Stimulated activated naive CD8-positive, alpha-beta T cell treated with anti-CD3 and anti-CD28 coated beads, Interleukin-15, Interleukin-2, amounts not matched to agents 100 U/mL and 50 U/mL, for 24 hours (primary cell): Measurements from ENCODE around the gene KRT26.
A peak's percentile ranks its signal among the peaks of the same experiment; 100 is the strongest.
"Not testable (repeated sequence)": the region's sequence is repeated elsewhere in the genome, so short reads cannot be mapped to it uniquely, and the experiment has no call there.

Source experiments
- ATAC-seq: fragments of 150-1000 bp; cut with Tn5 transposase; one replicate; pipeline ENCODE4 v1.10.0; 2021
- DNase-seq: peaks from one replicate; pipeline ENCODE4 v3.0.0; 2021

KRT26 gene, protein sequence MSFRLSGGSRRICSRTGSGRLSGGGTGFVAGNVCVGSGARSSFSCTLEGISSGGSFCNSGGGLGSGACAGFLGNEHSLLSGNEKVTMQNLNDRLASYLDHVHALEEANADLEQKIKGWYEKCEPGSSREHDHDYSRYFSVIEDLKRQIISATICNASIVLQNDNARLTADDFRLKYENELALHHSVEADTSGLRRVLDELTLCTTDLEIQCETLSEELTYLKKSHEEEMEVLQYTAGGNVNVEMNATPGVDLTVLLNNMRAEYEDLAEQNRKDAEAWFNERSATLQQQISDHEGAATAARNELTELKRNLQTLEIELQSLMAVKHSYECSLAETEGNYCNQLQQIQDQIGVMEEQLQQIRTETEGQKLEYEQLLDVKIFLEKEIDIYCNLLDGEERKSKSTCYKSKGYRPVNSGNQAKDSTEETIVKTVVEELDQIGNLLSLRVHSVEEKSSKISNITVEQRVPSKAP

DNA sequence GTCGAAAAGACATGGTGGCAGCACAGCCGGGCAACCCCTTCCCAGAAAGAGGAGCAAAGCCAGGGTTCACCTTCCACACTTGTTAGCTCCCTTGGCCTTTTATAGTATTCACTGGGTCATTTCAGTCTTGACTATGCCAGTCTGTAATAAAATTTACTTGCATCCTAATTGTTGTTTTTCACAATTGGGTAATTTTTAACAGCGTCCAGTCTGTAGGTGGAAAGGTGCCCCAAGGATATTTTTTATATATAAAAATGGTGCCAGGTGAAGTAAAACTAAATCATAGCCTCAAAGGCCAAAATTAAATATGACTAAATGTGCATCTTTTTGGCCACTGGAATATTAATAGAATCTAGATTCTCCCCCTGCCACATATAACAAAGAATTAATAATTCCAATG, at the start of gene KRT26:
TSS of gene KRT26 (minus strand) at position 101 of the 400 bp plus-strand sequence. CDS start at position 13, 88 bp downstream.
- ATAC-seq (no peak), DNase-seq (no peak)

- DNase-seq (no peak), ATAC-seq (no peak)
These were observed 49.5 kb upstream of the KRT26 start for GRCh38 chr17:40821536-40821935.

DNA sequence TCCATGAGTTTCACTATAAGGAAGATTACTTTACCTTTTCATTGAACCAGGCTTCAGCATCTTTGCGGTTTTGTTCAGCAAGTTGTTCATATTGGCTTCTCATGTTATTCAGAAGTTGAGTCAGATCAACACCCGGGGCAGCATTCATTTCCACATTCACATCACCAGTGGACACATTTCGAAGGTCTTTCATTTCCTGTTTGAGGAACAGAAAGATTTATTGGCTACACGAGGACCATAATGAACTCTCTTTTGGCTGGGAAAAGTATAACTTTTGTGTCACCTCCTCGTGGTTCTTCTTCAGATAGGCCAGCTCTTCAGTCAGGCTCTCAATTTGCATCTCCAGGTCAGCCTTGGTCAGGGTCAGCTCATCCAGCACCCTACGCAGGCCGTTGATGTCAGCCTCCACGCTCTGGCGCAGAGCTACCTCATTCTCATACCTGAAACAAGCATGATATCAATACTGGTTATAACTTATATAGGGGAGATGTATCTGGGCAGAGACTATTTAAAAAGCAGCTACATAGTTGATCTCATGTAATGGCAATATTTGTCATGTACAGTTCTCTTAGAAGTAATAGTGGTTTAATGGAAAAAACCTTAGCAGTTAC, 48.3 kb upstream of the KRT26 start:
- ATAC-seq (no peak), DNase-seq (no peak)

GRCh38 chr17:40819528-40820125, 47.6 kb upstream of the KRT26 start:
- no peak for DNase-seq
- ATAC-seq = no peak

DNA sequence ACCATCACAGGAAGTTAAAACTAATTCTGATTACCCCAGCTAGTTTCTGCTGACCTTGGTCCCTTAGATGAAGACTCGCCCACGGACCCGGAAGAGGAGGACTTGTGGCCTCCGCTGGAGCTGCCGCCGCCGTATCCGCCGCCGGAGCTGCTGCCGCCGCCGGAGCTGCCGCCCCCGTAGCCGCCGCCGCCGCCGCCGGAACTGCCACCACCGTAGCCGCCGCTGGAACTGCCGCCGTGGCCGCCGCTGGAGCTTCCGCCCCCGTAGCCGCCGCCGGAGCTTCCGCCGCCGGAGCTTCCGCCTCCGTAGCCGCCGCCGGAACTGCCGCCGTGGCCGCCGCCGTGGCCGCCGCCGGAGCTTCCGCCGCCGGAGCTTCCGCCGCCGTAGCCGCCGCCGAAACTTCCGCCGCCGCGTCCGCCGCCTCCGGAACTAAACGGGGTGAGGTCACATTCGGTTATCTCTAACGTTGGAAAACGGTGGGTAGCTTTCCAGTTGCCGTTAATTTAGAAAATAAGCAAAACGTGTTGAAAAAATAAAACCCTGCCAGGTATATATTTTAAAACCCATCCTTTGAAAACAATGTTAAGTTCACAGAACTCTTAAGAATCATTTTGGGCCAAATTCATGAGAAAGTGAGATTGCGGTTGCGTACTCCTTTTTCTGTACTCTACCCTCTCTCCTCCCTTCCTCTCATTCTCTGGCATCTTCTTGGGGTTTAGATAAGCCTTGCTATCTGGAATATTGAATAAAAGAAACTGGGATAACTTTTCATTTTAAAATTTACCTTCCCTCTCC, 46.9 kb upstream of the KRT26 start:
- DNase-seq = peak; percentile 83
- peak; percentile 89 for ATAC-seq

- ATAC-seq = no peak
- no peak for DNase-seq
These were observed 46.3 kb upstream of the KRT26 start for GRCh38 chr17:40818343-40818732.

DNA sequence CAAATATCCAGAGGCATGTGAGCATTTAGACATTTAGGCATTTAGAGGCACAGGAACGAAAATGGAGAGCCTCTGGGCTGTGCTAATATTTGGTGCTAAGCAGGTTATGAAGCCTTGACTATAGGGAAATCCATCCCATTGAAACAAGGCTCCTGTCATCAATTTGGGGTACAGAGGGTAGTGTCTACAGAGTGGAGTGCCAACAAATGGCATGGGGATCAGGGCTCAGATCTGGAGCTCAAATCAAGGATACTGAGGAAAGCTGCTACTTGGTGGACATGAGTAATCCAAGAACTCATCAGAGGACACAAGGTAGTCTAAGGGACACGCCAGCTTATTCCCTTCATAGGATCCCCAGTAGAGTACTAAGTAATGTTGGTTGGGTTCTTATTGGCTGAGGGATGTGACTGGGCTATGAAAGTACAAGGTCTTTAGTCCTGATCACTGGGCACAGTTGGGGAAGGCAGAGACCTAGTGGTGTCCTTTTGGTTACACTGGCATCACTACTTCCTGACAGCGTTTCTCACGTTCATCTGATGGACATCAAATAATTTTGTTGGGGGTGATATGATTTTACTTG, 45.2 kb upstream of the KRT26 start:
- no peak for DNase-seq
- no peak for ATAC-seq

DNA sequence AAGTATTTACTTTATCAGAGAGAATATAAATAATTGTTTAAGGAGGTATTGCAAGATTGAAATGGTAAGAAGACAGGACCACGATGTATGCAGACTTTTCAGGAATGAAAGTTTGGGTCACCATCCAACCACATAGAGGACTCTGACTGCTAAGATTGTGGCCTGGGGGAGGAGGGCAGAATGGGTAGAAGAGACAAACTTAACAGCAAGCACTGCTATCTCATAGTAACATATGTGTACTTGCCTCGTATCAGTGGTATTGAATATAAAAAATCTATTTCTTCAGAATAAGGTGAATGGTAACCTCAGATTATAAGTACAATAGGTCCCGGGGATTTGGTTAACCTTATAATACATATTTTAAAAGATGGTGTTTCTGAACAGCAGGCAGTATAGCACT, 44.6 kb upstream of the KRT26 start:
- ATAC-seq (no peak), DNase-seq (no peak)

GRCh38 chr17:40815381-40815780, 43.4 kb upstream of the KRT26 start:
- no peak for DNase-seq
- no peak for ATAC-seq

GRCh38 chr17:40814657-40815056, 42.7 kb upstream of the KRT26 start:
- DNase-seq, ATAC-seq: not testable (repeated sequence)

- ATAC-seq (no peak), DNase-seq (no peak)
These were observed 41.8 kb upstream of the KRT26 start for GRCh38 chr17:40813804-40814203.

DNA sequence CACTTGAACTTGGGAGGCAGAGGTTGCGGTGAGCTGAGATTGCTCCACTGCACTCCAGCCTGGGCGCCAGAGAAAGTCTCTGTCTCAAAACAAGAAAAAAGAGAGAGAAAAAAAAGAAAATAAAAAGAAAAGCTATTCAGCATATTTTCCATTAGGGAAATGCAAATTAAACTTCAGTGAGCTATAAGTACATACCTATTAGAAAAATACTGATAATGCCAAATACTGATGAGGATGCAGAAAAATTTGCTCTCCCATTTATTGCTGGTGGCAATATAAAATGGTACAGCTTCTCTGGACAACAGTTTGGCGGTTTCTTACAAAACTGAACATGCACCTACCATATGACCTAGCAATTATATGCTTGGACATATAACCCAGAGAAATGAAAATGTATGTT, 40.6 kb upstream of the KRT26 start:
- no peak for ATAC-seq
- DNase-seq = no peak

DNA sequence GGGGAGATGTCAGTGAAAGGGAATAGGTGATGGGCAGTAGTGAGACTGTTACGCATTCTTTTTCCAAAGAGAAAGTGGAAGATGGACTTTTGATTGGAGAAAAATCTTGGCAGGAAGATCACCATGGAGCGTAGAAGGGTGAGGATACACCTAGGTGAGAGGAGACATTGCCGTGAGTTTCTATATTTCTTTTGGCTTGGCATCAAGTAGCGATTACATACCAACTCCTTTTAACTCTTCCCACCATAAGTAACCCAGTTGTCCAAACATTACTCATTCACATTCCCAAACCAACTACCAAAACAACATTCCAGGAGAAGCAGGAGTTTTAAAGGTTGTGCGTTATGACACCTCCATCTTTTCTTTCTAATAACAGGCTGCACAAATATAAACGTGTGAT, 38.5 kb upstream of the KRT26 start:
- ATAC-seq = no peak
- DNase-seq = no peak

DNA sequence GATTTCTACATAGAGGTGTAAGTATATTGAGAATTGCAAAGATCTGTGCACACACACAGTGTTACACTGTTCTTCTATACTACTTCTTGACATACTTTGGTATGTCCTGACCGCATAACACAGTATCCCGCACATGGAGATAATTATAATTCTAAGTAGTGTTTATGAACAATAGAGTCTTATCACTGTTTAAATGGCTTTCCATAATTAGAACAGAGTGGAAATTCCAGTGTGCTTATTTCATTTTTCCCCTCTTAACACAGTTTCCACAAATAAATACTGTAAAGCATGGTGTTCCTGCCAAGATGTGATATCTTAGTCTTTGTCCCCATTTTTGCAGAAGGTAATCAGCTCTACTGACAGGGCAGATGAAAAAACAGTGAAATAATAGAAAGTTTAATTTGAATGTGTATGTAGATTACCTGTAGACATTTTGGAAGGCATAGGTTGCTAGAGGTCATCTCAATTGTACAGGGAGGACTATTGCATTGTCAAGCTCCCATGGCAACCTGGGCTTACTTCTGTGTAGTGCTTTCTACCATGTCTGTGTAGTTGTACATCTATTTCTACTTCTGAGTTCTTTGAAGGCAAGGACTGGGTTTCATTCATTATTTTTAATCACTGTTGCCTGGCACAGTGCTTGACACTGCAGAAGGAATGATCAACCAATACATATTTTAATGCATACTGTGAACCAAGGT, 37.9 kb upstream of the KRT26 start:
- DNase-seq (no peak), ATAC-seq (no peak)

DNA sequence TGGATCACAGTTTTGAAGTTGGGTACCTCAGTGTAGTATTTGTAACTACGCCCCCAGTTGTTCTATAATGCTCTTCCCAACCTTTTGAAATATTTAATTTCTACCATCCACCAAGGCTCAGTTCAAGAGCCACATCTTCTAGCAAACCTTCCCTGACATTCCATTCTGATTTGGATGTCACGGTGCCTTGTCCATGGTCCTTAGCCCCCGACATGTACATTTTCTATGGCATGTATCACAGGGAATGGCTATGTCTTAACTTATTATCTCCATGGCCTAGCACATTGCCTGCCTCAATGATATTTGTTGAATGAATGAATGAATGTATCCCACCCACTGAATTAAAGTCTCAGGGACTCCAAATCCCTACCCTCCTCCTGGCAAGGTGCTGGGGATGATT, 34.1 kb upstream of the KRT26 start:
- DNase-seq = no peak
- ATAC-seq = no peak

- DNase-seq = peak; percentile 84
These were observed 31.6 kb upstream of the KRT26 start for GRCh38 chr17:40803617-40804082.

GRCh38 chr17:40801157-40801556, 29.2 kb upstream of the KRT26 start:
- DNase-seq = no peak
- ATAC-seq = no peak

More at GRCh38 chr17:40803617-40804082, 31.6 kb upstream of the KRT26 start:
- peak; percentile 87 for ATAC-seq

GRCh38 chr17:40800381-40800780, 28.4 kb upstream of the KRT26 start:
- DNase-seq (no peak), ATAC-seq (no peak)

DNA sequence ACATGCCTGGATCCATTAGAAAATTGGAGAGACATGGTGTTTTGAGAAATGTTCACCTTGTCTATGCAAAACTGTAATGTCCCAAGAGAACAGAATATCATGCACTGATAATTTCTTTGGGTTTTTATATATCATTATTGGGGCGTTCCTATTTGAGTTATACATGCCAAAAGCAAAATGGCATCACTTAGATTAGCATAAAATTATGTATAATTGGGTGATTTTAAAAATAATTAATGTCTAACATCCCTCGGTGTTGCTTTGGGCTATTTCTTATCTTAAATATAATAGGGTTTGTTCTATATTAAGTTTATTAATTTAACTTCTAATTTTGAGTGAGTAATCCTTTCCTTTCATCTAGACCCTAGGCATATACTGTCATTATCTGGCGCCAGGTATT, 27.9 kb upstream of the KRT26 start, which contains the start of gene KRT28:
TSS of gene KRT28 (minus strand) at position 101 of the 400 bp plus-strand sequence. CDS start at position 35, 66 bp downstream.
- ATAC-seq = no peak

GRCh38 chr17:40796846-40797245, 24.8 kb upstream of the KRT26 start:
- DNase-seq (no peak), ATAC-seq (no peak)

More for the DNA sequence above, 27.9 kb upstream of the KRT26 start, which contains the start of gene KRT28:
- no peak for DNase-seq
